HepG2 (cell line): ENCODE measurements around the gene UST. TPM values are rescaled to one million over a fixed set of nuclear protein-coding genes. Genes with fewer than 3 reads are reported as not detected.
A peak's percentile ranks its signal among the peaks of the same experiment; 100 is the strongest.

Experiments used
- AGO1 ChIP-seq: fragments of 200-400 bp; formaldehyde crosslinking; IDR thresholded peaks from 2 replicates; pipeline ENCODE4 v1.6.1; 2017; ENCODE audit warnings: mild to moderate bottlenecking, low read depth, low read length, moderate library complexity; ENCODE audit not compliant: poor library complexity, severe bottlenecking
- ATRX ChIP-seq: sonication (generic); formaldehyde crosslinking; IDR thresholded peaks from 2 replicates; pipeline ENCODE4 v1.4.0; 2020; ENCODE audit warnings: missing genetic modification reagents, borderline replicate concordance
- CEBPB ChIP-seq: IDR thresholded peaks from 2 replicates; pipeline ENCODE4 v1.6.1; 2011; ENCODE audit warnings: low read depth, low read length, improper control_type of control experiment, borderline replicate concordance
- FOXJ3 ChIP-seq: sonication (generic); formaldehyde crosslinking; IDR thresholded peaks from 2 replicates; pipeline ENCODE4 v1.4.0; 2020; ENCODE audit warnings: missing genetic modification reagents, mild to moderate bottlenecking, borderline replicate concordance
- HNRNPLL ChIP-seq: fragments of 200-400 bp; formaldehyde crosslinking; IDR thresholded peaks from 2 replicates; pipeline ENCODE4 v1.6.1; 2017; ENCODE audit warnings: mild to moderate bottlenecking, low read depth, low read length; ENCODE audit not compliant: poor library complexity, severe bottlenecking
- MEIS1 ChIP-seq: sonication (generic); formaldehyde crosslinking; IDR thresholded peaks from 2 replicates; pipeline ENCODE4 v1.9.0; 2021; ENCODE audit warnings: mild to moderate bottlenecking, missing genetic modification reagents, moderate library complexity, borderline replicate concordance
- PHB2 ChIP-seq: fragments of 450-650 bp; IDR thresholded peaks from 2 replicates; pipeline ENCODE4 v1.6.1; 2018; ENCODE audit not compliant: partially characterized antibody
- SYNCRIP ChIP-seq: fragments of 200-400 bp; formaldehyde crosslinking; IDR thresholded peaks from 2 replicates; pipeline ENCODE4 v1.6.1; 2018; ENCODE audit warnings: mild to moderate bottlenecking, low read depth, low read length; ENCODE audit not compliant: insufficient read depth
- TARDBP ChIP-seq: sonication (generic); formaldehyde crosslinking; IDR thresholded peaks from 2 replicates; pipeline ENCODE4 v1.8.0; 2022; ENCODE audit warnings: mild to moderate bottlenecking, missing genetic modification reagents
- ZFP82 ChIP-seq: sonication (generic); formaldehyde crosslinking; IDR thresholded peaks from 2 replicates; pipeline ENCODE4 v1.5.1; 2020; ENCODE audit warnings: mild to moderate bottlenecking, missing genetic modification reagents, borderline replicate concordance
- ZNF263 ChIP-seq: sonication (generic); formaldehyde crosslinking; IDR thresholded peaks from 2 replicates; pipeline ENCODE4 v1.4.0; 2020; ENCODE audit warnings: missing genetic modification reagents
- ZNF30 ChIP-seq: sonication (generic); formaldehyde crosslinking; IDR thresholded peaks from 2 replicates; pipeline ENCODE4 v1.5.0; 2020; ENCODE audit warnings: mild to moderate bottlenecking, missing genetic modification reagents
- ZNF317 ChIP-seq: sonication (generic); formaldehyde crosslinking; IDR thresholded peaks from 2 replicates; pipeline ENCODE4 v1.5.0; 2020; ENCODE audit warnings: mild to moderate bottlenecking, missing genetic modification reagents
- ZNF382 ChIP-seq: sonication (generic); formaldehyde crosslinking; IDR thresholded peaks from 2 replicates; pipeline ENCODE4 v1.5.0; 2020; ENCODE audit warnings: missing genetic modification reagents, mild to moderate bottlenecking, borderline replicate concordance
- ZNF451 ChIP-seq: sonication (generic); formaldehyde crosslinking; IDR thresholded peaks from 2 replicates; pipeline ENCODE4 v1.5.0; 2020; ENCODE audit warnings: mild to moderate bottlenecking, missing genetic modification reagents
- ZNF558 ChIP-seq: sonication (generic); formaldehyde crosslinking; IDR thresholded peaks from 2 replicates; pipeline ENCODE4 v1.9.0; 2022; ENCODE audit warnings: mild to moderate bottlenecking, missing genetic modification reagents, borderline replicate concordance
- ZNF629 ChIP-seq: sonication (generic); formaldehyde crosslinking; conservative IDR thresholded peaks from 2 replicates; pipeline ENCODE4 v1.5.0; 2020; ENCODE audit warnings: missing genetic modification reagents
- ZNF709 ChIP-seq: sonication (generic); formaldehyde crosslinking; IDR thresholded peaks from 2 replicates; pipeline ENCODE4 v1.5.0; 2020; ENCODE audit warnings: mild to moderate bottlenecking, missing genetic modification reagents
- ZNF724P ChIP-seq: sonication (generic); formaldehyde crosslinking; IDR thresholded peaks from 2 replicates; pipeline ENCODE4 v1.8.0; 2022; ENCODE audit warnings: missing genetic modification reagents, borderline replicate concordance
- ZNF761 ChIP-seq: sonication (generic); formaldehyde crosslinking; conservative IDR thresholded peaks from 2 replicates; pipeline ENCODE4 v1.4.0; 2020; ENCODE audit warnings: mild to moderate bottlenecking, missing genetic modification reagents
- ZNF777 ChIP-seq: sonication (generic); formaldehyde crosslinking; IDR thresholded peaks from 2 replicates; pipeline ENCODE4 v1.4.0; 2020; ENCODE audit warnings: missing genetic modification reagents
- ZNF878 ChIP-seq: sonication (generic); formaldehyde crosslinking; IDR thresholded peaks from 2 replicates; pipeline ENCODE4 v1.8.1; 2023; ENCODE audit warnings: mild to moderate bottlenecking, missing genetic modification reagents, moderate library complexity
- ZNF883 ChIP-seq: sonication (generic); formaldehyde crosslinking; IDR thresholded peaks from 2 replicates; pipeline ENCODE4 v1.5.1; 2020; ENCODE audit warnings: mild to moderate bottlenecking, missing genetic modification reagents; ENCODE audit errors: not compliant biosample characterization
- polyA plus RNA-seq, 8 experiments: library from polyadenylated mRNA; depleted of rRNA in 3 of 8; stranded (reverse) in 7 of 8; unstranded in 1 of 8; fragments of >200 nt; fragmentation: Illumina TruSeq in 4 of 8; extraction: Trizol in 4 of 8; gene quantifications; 2 replicates each; pipeline versions ENCODE4 v1.2.1 to v1.2.3, GENCODE V29; 2011 to 2016; ENCODE audit warnings: low read depth in 4 of 8, missing spikeins in 1 of 8, mixed read lengths in 1 of 8; ENCODE audit not compliant: insufficient read depth in 1 of 8
- total RNA-seq, 5 experiments: library from RNA; depleted of rRNA; stranded (reverse); fragments of >200 nt; fragmentation: Illumina TruSeq; extraction: Trizol; gene quantifications; 2 replicates each; pipeline ENCODE4 v1.2.3, GENCODE V29; 2016; ENCODE audit warnings: low read depth in 1 of 5
- TF ChIP-seq, protein P1 (sequence below), 2 experiments: sonication (generic) in 1 of 2; formaldehyde crosslinking in 1 of 2; IDR thresholded peaks; 2 replicates each; pipeline versions ENCODE4 v1.4.0 to v1.6.1; 2018 to 2020; ENCODE audit warnings: missing genetic modification reagents in 2 of 2, borderline replicate concordance in 1 of 2, low read depth in 1 of 2, mild to moderate bottlenecking in 1 of 2, missing biosample characterization in 1 of 2
- TF ChIP-seq, protein P2 (sequence below): IDR thresholded peaks from 2 replicates; pipeline ENCODE4 v1.6.1; 2016; ENCODE audit warnings: missing compliant biosample characterization, missing genetic modification reagents, borderline replicate concordance
- TF ChIP-seq, protein P3 (sequence below): sonication (generic); formaldehyde crosslinking; IDR thresholded peaks from 2 replicates; pipeline ENCODE4 v1.4.0; 2020; ENCODE audit warnings: missing genetic modification reagents; ENCODE audit errors: not compliant biosample characterization

Gene UST
- total and polyA plus RNA-seq, 2 of the 13 experiments (the other 11 are each of a cell fraction or from before 2014, with no cell fraction given), result 0.27 TPM; not detected in 1

DNA sequence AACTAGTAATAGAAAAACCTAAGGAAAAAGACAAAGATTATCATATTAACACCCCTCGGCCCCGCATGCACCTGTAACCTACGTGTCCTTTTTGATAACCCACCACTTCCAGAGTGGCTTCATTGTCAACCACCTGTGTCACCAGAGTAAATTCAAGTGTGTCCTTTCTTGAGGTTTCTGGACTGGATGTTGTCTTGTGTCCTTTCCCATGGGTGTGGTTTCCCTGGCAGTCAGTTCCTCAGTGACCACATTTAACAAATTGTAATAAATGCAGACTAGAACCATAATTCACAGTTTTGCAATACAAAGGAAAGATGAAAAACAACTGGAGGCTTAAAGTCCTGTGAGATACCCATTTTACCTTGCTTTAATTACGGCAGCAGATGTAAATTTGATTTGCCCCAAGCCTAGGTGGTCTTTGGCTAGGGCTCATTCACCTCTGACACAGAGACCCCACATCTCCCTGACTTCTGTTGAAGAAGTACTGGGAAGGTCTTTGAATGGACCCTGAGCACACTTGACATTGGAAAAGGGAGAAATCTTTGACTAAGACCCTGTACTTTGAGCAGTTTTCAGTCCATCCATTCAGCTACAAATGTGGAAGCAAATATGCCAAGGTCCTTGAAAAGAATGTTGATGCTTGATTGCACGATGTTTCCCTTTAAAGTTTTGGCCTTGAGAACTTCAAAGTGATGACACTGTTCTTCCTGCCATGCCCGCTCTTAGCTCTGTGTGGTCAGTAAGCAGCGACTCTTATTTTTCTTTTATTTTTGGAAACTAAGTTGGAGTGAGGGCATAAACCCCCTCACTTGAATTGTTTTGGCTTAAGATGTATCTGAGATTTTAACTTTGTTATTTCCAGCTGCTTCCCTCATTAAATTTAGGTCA is 232.4 kb downstream of the UST start (continued):
- TF ChIP-seq ZNF883 (CRISPR knock-in tag) (no peak), SYNCRIP (no peak), CEBPB (peak; percentile 88), ZNF558 (CRISPR knock-in tag) (no peak), ZNF451 (CRISPR knock-in tag) (no peak), ZNF30 (CRISPR knock-in tag) (no peak), ZNF263 (CRISPR knock-in tag) (no peak), MEIS1 (CRISPR knock-in tag) (peak; percentile 82; the same call in 1 of the 2 replicates), PHB2 (no peak), ZNF629 (CRISPR knock-in tag) (peak; percentile 65; the same call in 1 of the 2 replicates), ZFP82 (no peak), ZNF709 (no peak), FOXJ3 (CRISPR knock-in tag) (peak; percentile 94; the same call in 1 of the 2 replicates), AGO1 (no peak), ZNF761 (CRISPR knock-in tag) (no peak), ZNF317 (CRISPR knock-in tag) (peak; percentile 88; the same call in 1 of the 2 replicates), ZNF878 (CRISPR knock-in tag) (peak; percentile 75; the same call in 1 of the 2 replicates), ZNF777 (CRISPR knock-in tag) (no peak), HNRNPLL (no peak), ZNF382 (CRISPR knock-in tag) (no peak), TARDBP (CRISPR knock-in tag) (peak; percentile 88; the same call in 1 of the 2 replicates), ZNF724P (CRISPR knock-in tag) (no peak), ATRX (CRISPR knock-in tag) (no peak)
- TF ChIP-seq, protein P1, sequence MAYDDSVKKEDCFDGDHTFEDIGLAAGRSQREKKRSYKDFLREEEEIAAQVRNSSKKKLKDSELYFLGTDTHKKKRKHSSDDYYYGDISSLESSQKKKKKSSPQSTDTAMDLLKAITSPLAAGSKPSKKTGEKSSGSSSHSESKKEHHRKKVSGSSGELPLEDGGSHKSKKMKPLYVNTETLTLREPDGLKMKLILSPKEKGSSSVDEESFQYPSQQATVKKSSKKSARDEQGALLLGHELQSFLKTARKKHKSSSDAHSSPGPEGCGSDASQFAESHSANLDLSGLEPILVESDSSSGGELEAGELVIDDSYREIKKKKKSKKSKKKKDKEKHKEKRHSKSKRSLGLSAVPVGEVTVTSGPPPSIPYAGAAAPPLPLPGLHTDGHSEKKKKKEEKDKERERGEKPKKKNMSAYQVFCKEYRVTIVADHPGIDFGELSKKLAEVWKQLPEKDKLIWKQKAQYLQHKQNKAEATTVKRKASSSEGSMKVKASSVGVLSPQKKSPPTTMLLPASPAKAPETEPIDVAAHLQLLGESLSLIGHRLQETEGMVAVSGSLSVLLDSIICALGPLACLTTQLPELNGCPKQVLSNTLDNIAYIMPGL (CRISPR knock-in tag; IDR thresholded peaks at IDR 0.05; ENCODE audit: borderline replicate concordance in 1 of 2, low read depth in 1 of 2), result no peak
- TF ChIP-seq, protein P2, sequence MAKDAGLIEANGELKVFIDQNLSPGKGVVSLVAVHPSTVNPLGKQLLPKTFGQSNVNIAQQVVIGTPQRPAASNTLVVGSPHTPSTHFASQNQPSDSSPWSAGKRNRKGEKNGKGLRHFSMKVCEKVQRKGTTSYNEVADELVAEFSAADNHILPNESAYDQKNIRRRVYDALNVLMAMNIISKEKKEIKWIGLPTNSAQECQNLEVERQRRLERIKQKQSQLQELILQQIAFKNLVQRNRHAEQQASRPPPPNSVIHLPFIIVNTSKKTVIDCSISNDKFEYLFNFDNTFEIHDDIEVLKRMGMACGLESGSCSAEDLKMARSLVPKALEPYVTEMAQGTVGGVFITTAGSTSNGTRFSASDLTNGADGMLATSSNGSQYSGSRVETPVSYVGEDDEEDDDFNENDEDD, result 0 out of 2 replicates have a peak, but pooled peaks have one; percentile 35
- TF ChIP-seq, protein P3, sequence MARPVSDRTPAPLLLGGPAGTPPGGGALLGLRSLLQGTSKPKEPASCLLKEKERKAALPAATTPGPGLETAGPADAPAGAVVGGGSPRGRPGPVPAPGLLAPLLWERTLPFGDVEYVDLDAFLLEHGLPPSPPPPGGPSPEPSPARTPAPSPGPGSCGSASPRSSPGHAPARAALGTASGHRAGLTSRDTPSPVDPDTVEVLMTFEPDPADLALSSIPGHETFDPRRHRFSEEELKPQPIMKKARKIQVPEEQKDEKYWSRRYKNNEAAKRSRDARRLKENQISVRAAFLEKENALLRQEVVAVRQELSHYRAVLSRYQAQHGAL (CRISPR knock-in tag), result no peak
